Left colon (tissue), 2 donors: Measurements from ENCODE around the gene INF2. TPM values are rescaled to one million over a fixed set of nuclear protein-coding genes. Genes with fewer than 3 reads are reported as not detected.
"Not testable (repeated sequence)": the region's sequence is repeated elsewhere in the genome, so short reads cannot be mapped to it uniquely, and the experiment has no call there.

ENCODE experiments used
- ATAC-seq: fragments of 200-7000 bp; cut with Tn5 transposase; one replicate; pipeline ENCODE4 v1.9.1; 2020; ENCODE audit warnings: mild to moderate bottlenecking, moderate library complexity
- DNase-seq, 2 donors: peaks; one replicate each; pipeline ENCODE4 v3.0.0-alpha.2; 2020
- intact Hi-C, 2 donors: fragments of 100-400 bp; cut with DNase I in 1 of 2; cut with micrococcal nuclease in 1 of 2; formaldehyde crosslinking; loops; one replicate each; pipeline versions ENCODE4 v1.11.2 to v1.14.0; 2022; cut with DNase I, micrococcal nuclease
- total RNA-seq, 2 donors: library from RNA; stranded (reverse); fragmentation: NEBNext Ultra II Directional; extraction: Animal tissue kit (Norgen Biotek cat#: 25700); gene quantifications; one replicate each; pipeline ENCODE4 v1.2.1, GENCODE V29; 2021
- donor health status: DM: no; HTN: no; CAD: no.
- donor health status: DM: yes; HTN: yes; CAD: no.

Gene INF2
- total RNA-seq, 2 donors from 2014 or later: 187 to 203 TPM

- DNase-seq (peak in 1 of 2 donors; percentile 39), ATAC-seq (peak; percentile 15)
- intact Hi-C loops: no loop called here
These were observed 35.8 kb downstream of the INF2 start for GRCh38 chr14:104724981-104725771.

DNA sequence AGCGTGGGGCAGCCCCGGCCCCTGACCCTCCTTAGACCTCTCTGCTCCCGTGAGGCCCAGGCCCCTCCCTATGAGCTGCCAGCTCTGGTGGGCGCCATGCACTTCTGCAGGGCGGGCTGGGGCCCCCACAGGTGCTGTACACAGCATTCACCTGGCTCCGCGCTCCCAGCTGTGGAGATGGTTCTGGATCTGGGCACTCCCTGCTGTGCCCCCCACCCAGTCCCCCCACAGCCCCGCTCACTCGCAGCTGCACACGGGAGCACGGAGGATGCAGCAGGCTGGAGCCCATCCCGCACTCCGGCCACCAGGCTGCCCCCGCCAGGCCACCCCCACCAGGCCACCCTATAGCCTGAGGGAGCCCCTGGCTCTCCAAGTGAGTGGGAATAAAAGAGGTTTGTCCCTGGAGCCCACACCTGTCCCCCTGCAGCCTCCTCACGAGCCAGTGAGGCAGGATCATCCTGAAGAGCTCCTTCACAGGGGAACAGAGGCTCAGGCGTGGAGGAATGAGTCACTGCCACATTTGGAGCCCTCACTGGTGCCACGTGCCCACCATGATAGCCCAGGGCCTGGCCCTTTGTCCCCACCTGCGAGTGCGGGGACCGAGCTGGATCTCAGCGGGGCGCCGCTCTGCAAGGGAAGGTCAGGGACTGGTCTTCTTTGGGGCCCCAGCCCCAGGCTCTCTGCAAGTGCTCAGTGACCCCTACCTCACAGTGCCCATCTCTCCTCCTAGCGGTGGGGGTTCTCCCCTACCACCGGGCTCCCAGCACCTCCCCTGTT is 36.5 kb downstream of the INF2 start:
- DNase-seq (no peak), ATAC-seq (no peak)
- intact Hi-C loops: no loop called here

GRCh38 chr14:104726600-104727451 is 37.4 kb downstream of the INF2 start:
- intact Hi-C loops: no loop called here
- DNase-seq (no peak), ATAC-seq (no peak)

- DNase-seq (no peak), ATAC-seq (no peak)
- intact Hi-C loops: no loop called here
These were observed 39.2 kb downstream of the INF2 start for GRCh38 chr14:104728631-104729030.

DNA sequence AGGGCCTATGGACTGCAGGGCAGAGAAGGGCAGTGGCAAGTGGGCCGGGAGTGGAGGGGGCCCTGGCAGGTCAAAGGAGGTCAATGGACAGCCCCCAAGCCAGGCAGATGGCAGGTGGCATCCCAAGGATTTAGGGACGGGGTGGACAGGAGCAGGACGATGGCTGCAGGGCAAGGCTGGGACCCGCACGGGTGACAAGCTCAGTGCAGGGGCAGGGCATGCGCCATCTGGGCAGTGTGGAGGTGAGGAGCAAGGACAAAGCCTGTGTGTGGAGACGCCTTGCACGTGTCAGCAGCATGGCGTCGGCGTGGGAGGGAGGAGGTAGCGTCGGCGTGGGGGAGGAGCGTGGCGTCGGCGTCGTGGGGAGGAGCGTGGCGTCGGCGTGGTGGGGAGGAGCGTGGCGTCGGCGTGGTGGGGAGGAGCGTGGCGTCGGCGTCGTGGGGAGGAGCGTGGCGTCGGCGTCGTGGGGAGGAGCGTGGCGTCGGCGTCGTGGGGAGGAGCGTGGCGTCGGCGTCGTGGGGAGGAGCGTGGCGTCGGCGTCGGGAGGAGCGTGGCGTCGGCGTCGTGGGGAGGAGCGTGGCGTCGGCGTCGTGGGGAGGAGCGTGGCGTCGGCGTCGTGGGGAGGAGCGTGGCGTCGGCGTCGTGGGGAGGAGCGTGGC is 39.9 kb downstream of the INF2 start:
- intact Hi-C loops, ATAC-seq, DNase-seq: not testable (repeated sequence)

DNA sequence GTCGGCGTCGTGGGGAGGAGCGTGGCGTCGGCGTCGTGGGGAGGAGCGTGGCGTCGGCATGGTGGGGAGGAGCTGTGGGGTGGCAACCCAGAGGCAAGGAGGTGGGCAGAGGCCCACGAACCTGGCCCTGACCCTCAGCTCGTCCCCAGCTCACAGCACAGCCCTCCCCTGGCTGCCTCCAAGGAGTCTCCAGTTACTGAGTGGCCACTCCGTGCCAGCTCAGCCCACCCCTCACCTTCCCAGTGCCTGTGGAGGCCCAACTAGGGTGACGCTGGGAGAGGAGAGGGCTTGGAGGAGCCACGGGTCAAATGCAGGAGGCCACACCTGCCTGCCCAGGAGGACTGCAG is 40.4 kb downstream of the INF2 start:
- intact Hi-C loops: no loop called here
- DNase-seq (no peak), ATAC-seq (no peak)

DNA sequence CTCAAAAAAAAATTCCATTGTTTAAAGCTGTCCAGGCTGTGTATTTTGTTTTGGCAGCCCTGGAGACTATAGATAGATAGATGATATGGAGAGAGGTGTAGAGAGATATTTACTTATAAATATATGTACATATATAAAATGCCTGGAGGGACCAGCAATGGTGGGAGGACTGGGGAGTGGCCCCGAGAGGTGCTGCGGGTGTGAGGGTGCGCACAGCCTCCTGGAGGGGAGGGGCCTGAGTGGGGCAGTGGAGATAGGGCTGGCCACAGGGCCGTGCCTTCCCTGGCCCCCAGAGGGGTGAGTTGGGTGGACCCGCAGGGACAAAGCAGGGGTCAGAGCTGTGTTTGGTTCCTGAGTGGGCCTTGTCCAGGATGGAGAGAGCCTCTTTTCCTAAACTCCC is 41.1 kb downstream of the INF2 start:
- ATAC-seq (no peak), DNase-seq (no peak)
- intact Hi-C loops: no loop called here

DNA sequence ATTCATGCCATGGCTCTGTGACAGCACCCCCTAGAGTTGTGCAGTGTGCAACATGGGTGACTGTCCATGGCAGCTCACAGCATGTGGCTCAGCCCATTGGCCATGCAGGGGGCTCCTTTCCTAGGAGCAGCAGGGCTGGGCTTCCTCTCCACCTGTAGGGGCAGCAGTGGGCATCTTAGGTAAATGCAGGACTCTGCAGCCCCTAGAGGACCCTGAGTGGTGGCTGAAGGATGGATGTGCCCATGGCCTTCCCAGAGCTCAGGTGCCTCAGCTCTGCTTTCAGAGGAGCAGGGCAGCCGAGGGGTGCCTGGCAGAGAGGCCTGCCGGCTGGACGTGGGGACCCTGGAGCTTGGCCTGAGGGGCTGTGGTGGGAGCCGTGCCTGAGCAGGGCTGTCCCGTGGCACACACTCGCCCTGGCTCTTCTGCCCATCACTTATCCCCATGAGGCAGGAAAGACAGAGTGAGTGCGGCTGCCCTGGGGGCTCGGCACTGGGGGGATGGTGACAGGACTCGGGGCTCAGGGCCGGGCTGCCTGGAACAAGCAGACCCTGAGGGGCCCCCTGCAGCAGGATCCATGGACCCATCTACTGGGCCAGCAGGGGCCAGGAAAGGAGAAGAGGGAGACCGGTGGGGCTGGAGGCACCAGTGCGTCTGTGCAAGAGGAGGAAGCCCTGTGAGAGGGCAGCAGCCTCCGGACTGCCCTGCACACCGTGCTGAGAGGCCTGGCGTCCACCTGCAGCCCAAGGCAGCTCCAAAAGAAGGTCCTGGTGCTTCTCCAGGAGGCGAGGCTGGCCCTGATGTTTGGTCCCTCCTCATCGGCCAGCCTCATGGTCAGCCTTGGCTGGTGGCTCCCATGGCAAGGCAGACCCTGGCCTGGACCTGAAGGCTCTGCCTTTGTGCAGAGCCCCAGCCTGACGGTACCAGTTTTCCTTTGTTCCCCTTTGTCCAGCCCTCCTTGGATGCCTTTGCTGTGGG is 42.2 kb downstream of the INF2 start:
- DNase-seq (no peak), ATAC-seq (no peak)
- intact Hi-C loops: no loop called here

DNA sequence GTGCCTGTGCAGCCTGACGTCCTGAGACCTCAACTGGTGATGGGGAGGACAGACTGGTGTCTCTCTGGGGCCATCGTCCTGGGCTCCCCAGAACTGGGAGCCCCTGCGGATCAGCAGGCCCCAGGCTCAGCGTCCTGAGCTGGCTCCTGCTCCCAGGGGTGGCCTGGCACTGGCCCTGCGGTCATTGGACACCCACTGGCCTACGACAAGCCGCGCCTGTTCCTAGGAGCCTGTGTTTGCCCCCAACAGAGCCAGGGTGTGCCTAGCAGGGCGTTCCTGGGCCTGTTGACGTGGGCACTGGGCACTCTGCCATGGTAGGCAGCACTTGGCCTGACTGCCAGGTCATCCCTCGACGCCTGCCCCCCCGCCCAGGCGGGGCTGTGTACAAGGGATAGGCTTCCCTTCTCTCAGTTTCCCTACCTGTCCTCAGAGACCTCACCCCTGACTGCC is 43.0 kb downstream of the INF2 start:
- peak; percentile 84 for ATAC-seq
- intact Hi-C loops: no loop called here

GRCh38 chr14:104732931-104733681 is 43.7 kb downstream of the INF2 start:
- intact Hi-C loops: no loop called here
- ATAC-seq: peak; percentile 80
- DNase-seq: peak; percentile 82 to 87

More for the DNA sequence above, 43.0 kb downstream of the INF2 start:
- DNase-seq: peak; percentile 91 to 93

GRCh38 chr14:104734051-104734587 is 44.7 kb downstream of the INF2 start:
- intact Hi-C loops: no loop called here
- DNase-seq (no peak), ATAC-seq (no peak)

- ATAC-seq: no peak
- DNase-seq: no peak
- intact Hi-C loops: no loop called here
These were observed 45.2 kb downstream of the INF2 start for GRCh38 chr14:104734601-104734990.

GRCh38 chr14:104734991-104735779 is 45.8 kb downstream of the INF2 start:
- no peak for DNase-seq
- intact Hi-C loops: no loop called here
- no peak for ATAC-seq

- peak in 1 of 2 donors; percentile 53 for DNase-seq
- intact Hi-C loops: no loop called here
- ATAC-seq: no peak
These were observed 46.6 kb downstream of the INF2 start for GRCh38 chr14:104735830-104736642.

- intact Hi-C loops: no loop called here
- ATAC-seq: no peak
- no peak for DNase-seq
These were observed 49.1 kb downstream of the INF2 start for GRCh38 chr14:104738375-104739019.
